Nephron progenitor cell (in vitro differentiated cells): ENCODE data around the gene LCE1B.

ENCODE experiments used
- DNase-seq: peaks from one replicate; pipeline ENCODE4 v3.0.0; 2021
- H3K27ac Mint-ChIP-seq: 2 replicates; pipeline ENCODE4 v1.8.0; 2021; ENCODE audit warnings: mild to moderate bottlenecking, moderate library complexity, mixed read lengths
- H3K27me3 Mint-ChIP-seq: 2 replicates; pipeline ENCODE4 v1.8.0; 2021; ENCODE audit warnings: mild to moderate bottlenecking, low read depth, mixed read lengths; ENCODE audit not compliant: poor library complexity
- H3K36me3 Mint-ChIP-seq: 2 replicates; pipeline ENCODE4 v1.8.0; 2021; ENCODE audit warnings: low read depth, mixed read lengths
- H3K4me1 Mint-ChIP-seq: 2 replicates; pipeline ENCODE4 v1.8.0; 2021; ENCODE audit warnings: mixed read lengths
- H3K4me3 Mint-ChIP-seq: 2 replicates; pipeline ENCODE4 v1.8.0; 2021; ENCODE audit warnings: mild to moderate bottlenecking, moderate library complexity, mixed read lengths
- H3K9me3 Mint-ChIP-seq: 2 replicates; pipeline ENCODE4 v1.8.0; 2021; ENCODE audit warnings: mild to moderate bottlenecking, moderate library complexity, mixed read lengths
- CTCF ChIP-seq: fragments of 200-600 bp; sonication (generic); IDR thresholded peaks from 2 replicates; pipeline ENCODE4 v1.5.0; 2021; ENCODE audit warnings: antibody characterized with exemption

Gene LCE1B, protein sequence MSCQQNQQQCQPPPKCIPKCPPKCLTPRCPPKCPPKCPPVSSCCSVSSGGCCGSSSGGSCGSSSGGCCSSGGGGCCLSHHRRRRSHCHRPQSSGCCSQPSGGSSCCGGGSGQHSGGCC

GRCh38 chr1:152811671-152812070, at the start of gene LCE1B:
TSS of gene LCE1B (plus strand) at chr1:152811971. CDS start at chr1:152812447, 476 bp downstream.
- H3K27me3 Mint-ChIP-seq, result no peaks in the 10 kb centered on the region
- H3K27ac Mint-ChIP-seq, result no peak within 1 kb of the TSS
- H3K4me1 Mint-ChIP-seq, result no peaks in the 10 kb centered on the region
- H3K9me3 Mint-ChIP-seq, result peaks cover 58% of the 10 kb centered on the region
- H3K36me3 Mint-ChIP-seq, result no peaks in the 10 kb centered on the region
- no peak within 1 kb of the TSS for H3K4me3 Mint-ChIP-seq
- TF ChIP-seq CTCF, result no peak
- DNase-seq, result no peak

- Mint-ChIP-seq H3K36me3 (no peaks in the 10 kb centered on the region), H3K9me3 (peaks cover 86% of the 10 kb centered on the region), H3K27me3 (peaks cover 3% of the 10 kb centered on the region), H3K4me1 (no peaks in the 10 kb centered on the region), H3K27ac (no peak overlapping the region), H3K4me3 (no peak overlapping the region)
- DNase-seq, result no peak
- TF ChIP-seq CTCF, result no peak
These were observed 42.8 kb upstream of the LCE1B start for GRCh38 chr1:152768847-152769533.

DNA sequence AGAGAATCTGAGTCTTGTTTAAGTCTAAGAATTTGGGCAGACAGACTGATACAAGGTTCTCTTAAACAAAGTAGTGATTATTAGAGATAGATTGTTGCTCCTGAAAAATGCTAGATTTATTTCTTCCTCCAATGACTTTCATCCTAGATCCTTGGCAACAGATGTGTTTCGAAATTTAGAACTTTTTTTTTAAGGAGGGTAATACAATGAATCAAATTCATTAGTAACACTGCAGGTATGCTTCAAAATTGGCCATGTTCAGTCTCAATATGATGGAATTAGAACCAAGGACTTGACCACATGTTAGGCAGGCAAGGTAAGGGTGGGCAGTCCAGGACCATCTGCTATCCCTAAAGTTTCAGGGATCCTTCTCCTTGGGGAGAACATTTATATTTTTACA, 41.4 kb upstream of the LCE1B start:
- Mint-ChIP-seq H3K27ac (no peak overlapping the region), H3K9me3 (peaks cover 88% of the 10 kb centered on the region), H3K4me1 (no peaks in the 10 kb centered on the region), H3K4me3 (no peak overlapping the region), H3K27me3 (peaks cover 3% of the 10 kb centered on the region), H3K36me3 (no peaks in the 10 kb centered on the region)
- DNase-seq, result no peak
- no peak for TF ChIP-seq CTCF

GRCh38 chr1:152774875-152775274, 36.9 kb upstream of the LCE1B start, which contains the start of gene LCE1F:
TSS of gene LCE1F (plus strand) at chr1:152775140. CDS start at chr1:152776372, 1,232 bp downstream.
- H3K4me3 Mint-ChIP-seq, result no peak within 1 kb of the TSS
- H3K27me3 Mint-ChIP-seq, result peaks cover 7% of the 10 kb centered on the region
- no peak for DNase-seq
- no peak for TF ChIP-seq CTCF
- H3K9me3 Mint-ChIP-seq, result peaks cover 84% of the 10 kb centered on the region
- no peaks in the 10 kb centered on the region for H3K36me3 Mint-ChIP-seq
- no peak within 1 kb of the TSS for H3K27ac Mint-ChIP-seq
- no peaks in the 10 kb centered on the region for H3K4me1 Mint-ChIP-seq

DNA sequence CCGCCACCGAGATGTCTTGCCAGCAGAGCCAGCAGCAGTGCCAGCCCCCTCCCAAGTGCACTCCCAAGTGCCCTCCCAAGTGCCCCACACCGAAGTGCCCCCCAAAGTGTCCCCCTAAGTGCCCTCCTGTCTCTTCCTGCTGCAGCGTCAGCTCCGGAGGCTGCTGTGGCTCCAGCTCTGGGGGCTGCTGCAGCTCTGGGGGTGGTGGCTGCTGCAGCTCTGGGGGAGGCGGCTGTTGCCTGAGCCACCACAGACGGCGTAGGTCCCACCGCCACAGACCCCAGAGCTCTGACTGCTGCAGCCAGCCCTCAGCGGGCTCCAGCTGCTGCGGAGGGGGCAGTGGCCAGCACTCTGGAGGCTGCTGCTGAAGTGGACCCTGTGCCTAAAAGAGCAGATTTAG, 35.4 kb upstream of the LCE1B start:
- H3K36me3 Mint-ChIP-seq, result no peaks in the 10 kb centered on the region
- peaks cover 6% of the 10 kb centered on the region for H3K27me3 Mint-ChIP-seq
- no peaks in the 10 kb centered on the region for H3K4me1 Mint-ChIP-seq
- no peak for DNase-seq
- TF ChIP-seq CTCF, result no peak
- no peak overlapping the region for H3K4me3 Mint-ChIP-seq
- H3K9me3 Mint-ChIP-seq, result peaks cover 78% of the 10 kb centered on the region
- H3K27ac Mint-ChIP-seq, result no peak overlapping the region
